ENCODE data around the gene IL1RL2. TPM values are rescaled to one million over a fixed set of nuclear protein-coding genes. Genes with fewer than 3 reads are reported as not detected.

IL1RL2 gene
- total RNA-seq, 1 donor = 1.7 TPM

- no peak for DNase-seq (ENCODE audit: low read depth)
- TF ChIP-seq, protein P1, sequence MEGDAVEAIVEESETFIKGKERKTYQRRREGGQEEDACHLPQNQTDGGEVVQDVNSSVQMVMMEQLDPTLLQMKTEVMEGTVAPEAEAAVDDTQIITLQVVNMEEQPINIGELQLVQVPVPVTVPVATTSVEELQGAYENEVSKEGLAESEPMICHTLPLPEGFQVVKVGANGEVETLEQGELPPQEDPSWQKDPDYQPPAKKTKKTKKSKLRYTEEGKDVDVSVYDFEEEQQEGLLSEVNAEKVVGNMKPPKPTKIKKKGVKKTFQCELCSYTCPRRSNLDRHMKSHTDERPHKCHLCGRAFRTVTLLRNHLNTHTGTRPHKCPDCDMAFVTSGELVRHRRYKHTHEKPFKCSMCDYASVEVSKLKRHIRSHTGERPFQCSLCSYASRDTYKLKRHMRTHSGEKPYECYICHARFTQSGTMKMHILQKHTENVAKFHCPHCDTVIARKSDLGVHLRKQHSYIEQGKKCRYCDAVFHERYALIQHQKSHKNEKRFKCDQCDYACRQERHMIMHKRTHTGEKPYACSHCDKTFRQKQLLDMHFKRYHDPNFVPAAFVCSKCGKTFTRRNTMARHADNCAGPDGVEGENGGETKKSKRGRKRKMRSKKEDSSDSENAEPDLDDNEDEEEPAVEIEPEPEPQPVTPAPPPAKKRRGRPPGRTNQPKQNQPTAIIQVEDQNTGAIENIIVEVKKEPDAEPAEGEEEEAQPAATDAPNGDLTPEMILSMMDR (IDR thresholded peaks at IDR 0.05; ENCODE audit: insufficient read depth, low read length) = no peak
- H3K4me3 ChIP-seq (ENCODE audit: low read depth, low read length) = no peak overlapping the region
Measured at GRCh38 chr2:102253140-102253752, 66.4 kb downstream of the IL1RL2 start.

GRCh38 chr2:102253753-102254150, 66.9 kb downstream of the IL1RL2 start:
- peak; percentile 62 for DNase-seq (ENCODE audit: low read depth)
- TF ChIP-seq, protein P1 (IDR thresholded peaks at IDR 0.05; ENCODE audit: insufficient read depth, low read length) = peak; percentile 38
- H3K4me3 ChIP-seq (ENCODE audit: low read depth, low read length) = no peak overlapping the region

DNA sequence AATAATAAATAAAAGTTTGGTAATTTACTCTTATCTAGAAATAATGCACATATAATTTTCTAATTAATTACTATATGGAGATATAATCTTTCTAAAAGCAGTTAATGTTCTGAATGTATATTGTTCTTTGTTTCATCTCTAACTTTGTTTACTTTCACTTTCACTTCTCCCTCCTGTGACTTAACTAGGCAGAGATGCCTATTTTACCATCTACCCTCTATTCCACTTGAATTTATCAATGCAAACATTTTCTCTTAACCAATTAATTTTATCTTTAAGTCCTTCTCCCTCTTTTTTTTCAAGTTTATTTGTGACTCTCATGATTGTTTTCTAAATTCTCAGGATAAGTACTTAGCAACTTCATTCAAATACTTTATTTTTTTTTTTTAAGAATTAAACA, 69.5 kb downstream of the IL1RL2 start:
- TF ChIP-seq, protein P1 (IDR thresholded peaks at IDR 0.05; ENCODE audit: insufficient read depth, low read length) = no peak
- no peak for DNase-seq (ENCODE audit: low read depth)
- H3K4me3 ChIP-seq (ENCODE audit: low read depth, low read length) = no peak overlapping the region

DNA sequence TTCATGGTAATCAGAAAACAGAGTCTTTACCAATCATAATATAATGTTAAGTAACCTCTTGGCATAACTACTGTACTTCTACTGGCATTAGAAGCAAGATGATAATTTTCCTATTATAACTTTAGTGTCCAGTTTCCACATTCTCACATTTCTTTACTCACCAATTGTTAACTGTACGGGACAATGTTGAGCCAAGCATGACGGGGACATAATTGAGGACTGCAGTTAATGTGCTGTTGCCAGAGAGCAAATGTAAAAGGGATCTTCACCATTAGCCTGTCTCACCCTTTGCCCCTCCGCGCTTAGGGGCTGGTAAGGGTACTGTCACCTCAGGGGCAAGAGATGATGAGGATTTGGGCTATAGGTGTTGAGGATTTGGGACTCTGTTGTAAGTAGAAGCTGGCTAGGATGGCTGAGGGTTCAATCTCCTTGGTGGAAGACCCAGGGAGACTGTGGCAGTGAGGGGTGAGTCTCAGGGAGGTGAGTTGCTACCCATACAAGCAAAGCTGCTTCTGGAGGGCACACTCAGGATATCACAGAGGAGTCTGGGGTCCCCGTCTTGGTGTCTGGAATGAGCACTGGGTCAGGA, 70.1 kb downstream of the IL1RL2 start:
- no peak for DNase-seq (ENCODE audit: low read depth)
- H3K4me3 ChIP-seq (ENCODE audit: low read depth, low read length) = no peak overlapping the region
- TF ChIP-seq, protein P1 (IDR thresholded peaks at IDR 0.05; ENCODE audit: insufficient read depth, low read length) = no peak

- TF ChIP-seq, protein P1 (IDR thresholded peaks at IDR 0.05; ENCODE audit: insufficient read depth, low read length) = no peak
- DNase-seq (ENCODE audit: low read depth) = no peak
- H3K4me3 ChIP-seq (ENCODE audit: low read depth, low read length) = no peak overlapping the region
Measured at GRCh38 chr2:102258025-102258385, 71.2 kb downstream of the IL1RL2 start.

GRCh38 chr2:102258386-102259074, 71.7 kb downstream of the IL1RL2 start:
- peak; percentile 96 for DNase-seq (ENCODE audit: low read depth)
- TF ChIP-seq, protein P1 (IDR thresholded peaks at IDR 0.05; ENCODE audit: insufficient read depth, low read length) = no peak
- no peak overlapping the region for H3K4me3 ChIP-seq (ENCODE audit: low read depth, low read length)
